ENCODE measurements around the gene PARP1. TPM values are rescaled to one million over a fixed set of nuclear protein-coding genes. Genes with fewer than 3 reads are reported as not detected.

PARP1 gene
- polyA plus RNA-seq, 4 donors, result 122 to 133 (median 127) TPM

DNA sequence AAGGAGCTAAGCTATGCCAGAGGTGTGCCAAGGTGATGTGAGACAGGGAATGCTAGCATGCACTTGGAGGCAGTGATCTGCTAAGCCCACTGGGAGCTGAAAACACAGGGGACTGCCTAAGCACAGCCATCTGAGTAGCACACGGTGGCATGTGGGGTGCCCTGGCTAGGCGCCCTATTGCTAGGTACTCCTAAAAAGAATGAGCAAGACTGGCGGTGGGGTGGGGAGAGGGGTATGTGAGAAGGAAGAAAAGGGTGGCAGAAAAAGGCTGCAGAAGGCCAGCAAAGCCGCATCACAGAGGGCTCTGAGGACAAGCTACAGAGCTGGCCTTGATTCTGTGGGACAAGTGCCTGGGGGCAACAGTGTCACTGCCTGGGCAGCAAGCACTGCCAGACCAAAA lies 23.9 kb downstream of the PARP1 start:
- DNase-seq (ENCODE audit: low read depth in 4 of 4, low spot score in 2 of 4), result no peak

DNA sequence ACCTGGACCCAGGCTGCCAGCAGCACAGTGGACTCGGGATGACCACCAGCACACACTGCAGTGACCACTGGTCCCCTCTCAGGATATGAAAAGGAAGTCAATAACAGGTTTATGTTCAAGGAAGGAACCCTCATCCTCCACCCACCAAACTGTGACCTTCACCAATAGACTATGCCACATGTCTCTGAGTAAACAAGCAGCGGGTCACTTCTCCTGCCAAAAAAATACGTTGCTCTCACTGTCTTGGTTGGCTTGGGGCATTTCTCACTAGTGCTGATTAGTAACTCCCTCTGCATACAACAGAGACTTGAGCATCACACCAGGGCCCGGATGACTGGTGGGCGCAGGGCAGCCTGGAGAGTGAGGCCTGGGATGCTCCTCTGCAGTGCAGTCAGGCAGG lies 25.9 kb downstream of the PARP1 start:
- no peak for DNase-seq (ENCODE audit: low read depth in 4 of 4, low spot score in 2 of 4)

DNA sequence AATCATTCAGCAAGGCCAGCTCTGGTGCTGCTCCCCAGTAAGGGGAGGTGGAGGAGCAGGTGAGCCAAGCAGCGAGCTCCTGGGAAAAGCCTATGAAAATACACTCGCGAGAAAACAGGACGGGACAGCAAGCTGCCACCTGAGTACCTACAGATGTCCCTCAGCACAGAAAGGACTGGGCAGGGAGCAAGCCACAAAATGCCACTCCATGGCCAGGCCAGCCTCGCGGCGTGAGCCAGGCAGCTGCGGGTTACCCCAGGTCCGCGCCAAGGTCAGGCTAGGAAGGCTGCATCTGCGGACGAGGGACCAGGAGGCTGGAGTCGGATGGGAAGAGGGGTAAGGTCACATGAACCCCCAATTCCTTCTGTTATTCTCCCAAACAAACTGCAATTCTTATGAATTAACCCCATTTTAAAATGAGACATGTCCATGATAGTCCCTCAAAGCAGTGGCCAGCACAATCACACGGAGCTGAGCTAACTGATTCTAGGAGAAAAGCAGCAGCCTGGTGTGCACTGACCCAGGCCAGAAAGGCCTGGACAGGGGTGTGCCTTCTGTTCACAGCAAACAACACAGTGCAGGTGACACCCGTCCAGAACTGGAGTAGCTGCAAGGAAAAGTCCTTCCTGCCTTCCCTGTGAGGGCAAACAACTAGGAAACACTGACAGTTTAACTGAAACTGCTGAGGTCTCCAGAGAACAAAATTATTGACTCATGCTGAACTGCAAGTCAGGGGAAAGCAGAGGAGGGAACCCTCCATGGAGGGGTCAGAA lies 26.5 kb downstream of the PARP1 start:
- no peak for DNase-seq (ENCODE audit: low read depth in 4 of 4, low spot score in 2 of 4)

DNA sequence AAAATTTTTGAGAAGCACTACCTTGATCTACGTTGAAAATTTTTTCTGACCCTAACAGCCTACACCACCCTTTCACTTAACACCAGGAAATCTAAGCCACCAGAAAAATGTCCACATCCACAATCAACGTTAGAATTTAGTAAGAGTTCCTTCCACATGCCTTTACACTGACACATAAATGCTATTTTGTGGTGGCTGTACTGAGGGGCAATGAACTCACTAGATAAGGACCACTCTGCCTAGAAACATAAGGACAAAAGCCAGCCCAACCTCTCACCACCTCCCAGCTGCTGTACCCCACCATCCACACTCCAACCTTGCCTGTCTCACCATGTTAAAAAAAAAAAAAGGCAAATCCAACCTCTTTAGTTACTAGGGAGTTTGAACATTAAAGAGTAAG lies 29.8 kb downstream of the PARP1 start:
- no peak for DNase-seq (ENCODE audit: low read depth in 4 of 4, low spot score in 2 of 4)

DNA sequence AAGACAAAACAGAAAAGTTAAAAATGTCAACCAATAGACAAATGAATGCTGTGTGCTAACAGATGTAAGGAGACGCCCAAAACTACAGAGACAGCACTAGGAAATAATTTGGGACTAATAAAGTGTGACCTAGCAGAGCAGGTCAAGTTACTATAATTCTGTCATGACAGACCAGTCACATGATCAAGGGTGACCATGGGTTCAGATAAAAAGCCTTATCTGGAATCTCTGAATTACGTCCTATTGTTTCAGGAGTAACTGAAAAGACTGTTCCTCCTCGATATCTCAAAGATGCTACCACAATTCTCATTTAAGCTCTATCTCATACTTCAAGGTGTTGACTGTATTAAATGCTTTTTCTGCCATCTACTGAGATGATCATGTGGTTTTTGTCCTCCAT lies 31.6 kb downstream of the PARP1 start:
- no peak for DNase-seq (ENCODE audit: low read depth in 4 of 4, low spot score in 2 of 4)

DNA sequence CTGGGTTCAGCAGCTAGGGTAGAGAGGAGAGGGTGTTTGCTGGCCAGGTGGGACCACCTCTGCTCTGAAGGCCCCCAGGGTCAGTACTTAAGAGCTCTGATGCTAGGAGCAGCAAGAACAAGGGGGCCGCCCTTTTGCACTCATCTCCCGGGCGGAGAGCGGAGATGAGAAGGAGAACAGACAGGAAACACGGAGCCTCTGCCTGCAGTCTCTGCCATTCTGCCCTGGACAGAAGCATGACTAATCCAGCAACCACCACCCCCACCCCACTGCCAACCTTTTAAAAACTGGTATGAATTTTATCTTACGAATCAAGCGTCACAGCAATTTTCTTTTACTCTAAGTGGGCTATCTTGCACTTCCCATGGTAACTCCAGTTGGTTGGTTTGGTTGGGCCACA lies 34.5 kb downstream of the PARP1 start:
- DNase-seq (ENCODE audit: low read depth in 4 of 4, low spot score in 2 of 4), result no peak

DNA sequence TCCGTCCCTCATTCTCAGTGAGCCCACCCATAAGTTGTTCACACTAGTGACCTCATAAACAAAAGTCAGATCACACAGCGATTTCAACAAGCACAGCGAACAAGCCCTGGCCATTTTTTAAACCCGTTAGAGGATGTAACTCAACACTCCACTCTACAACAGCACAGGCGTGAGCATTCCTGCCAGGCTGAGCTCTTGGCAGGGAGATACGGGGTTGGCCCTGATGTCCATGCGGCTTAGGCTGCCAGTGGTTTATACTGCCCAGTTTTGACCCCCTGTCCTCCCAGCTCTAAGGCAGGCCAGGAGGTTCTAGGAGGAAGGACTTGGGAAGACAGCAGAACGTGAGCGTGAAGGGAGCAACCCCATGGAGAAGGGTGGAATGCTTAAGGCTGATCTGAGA lies 35.0 kb downstream of the PARP1 start:
- DNase-seq (ENCODE audit: low read depth in 4 of 4, low spot score in 2 of 4), result no peak

DNA sequence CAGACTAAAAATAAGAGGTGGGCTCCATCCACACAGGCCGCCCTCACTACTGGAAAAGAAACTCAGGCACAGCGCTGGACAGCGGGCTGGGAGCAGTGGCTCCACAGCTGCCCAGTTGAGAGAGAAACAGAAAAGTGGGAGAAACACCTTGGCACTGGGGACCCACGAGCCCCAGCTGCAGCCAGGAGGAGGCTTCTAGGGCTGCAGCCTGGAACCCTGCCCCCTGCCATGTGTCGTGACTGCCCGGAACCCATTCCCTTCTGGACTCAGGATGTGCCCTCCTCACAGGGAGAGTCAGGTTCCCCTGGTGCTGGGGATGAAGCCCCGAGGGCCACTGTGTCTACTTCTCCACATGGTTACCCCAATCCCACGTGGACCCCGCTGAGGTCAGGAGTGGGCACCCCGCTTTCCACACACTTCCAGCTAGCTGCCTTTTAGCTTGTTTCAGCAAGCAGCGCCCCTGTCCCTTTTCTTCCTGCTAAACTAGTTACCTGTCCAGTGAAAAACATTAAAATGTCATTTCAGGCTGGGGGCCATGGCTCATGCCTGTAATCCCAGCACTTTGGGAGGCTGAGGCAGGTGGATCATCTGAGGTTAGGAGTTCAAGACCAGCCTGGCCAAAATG lies 35.9 kb downstream of the PARP1 start:
- no peak for DNase-seq (ENCODE audit: low read depth in 4 of 4, low spot score in 2 of 4)

DNA sequence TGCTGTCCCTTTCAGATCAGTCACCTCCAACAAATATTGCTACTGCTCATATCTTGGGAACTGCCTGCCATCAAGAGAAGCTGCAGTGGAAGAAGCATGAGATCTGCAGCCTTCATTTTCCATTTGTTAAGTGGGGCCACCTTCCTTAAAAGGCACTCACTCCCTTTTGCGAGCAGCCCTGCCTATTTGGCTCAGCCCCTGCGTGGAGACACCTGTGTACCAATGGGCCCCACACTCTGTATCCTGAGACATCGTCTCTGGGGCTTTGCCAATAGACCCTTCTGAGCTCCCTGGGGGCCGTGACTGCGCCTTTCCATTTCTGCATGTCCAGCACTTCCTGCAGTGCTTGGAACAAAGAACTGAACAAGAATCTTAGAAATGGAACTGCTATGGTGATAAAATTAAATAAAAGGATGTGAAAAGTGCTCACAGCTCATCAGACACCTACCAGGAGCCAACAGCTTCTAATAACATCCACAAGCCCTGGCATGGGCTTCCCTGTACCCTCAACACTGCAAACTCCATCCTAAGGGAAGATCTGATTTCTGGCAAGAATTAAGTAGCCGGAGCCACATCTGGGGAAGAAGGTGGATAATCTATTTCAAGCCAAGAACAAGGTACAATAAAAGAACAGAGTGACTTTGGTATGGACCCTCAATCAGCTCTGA lies 36.7 kb downstream of the PARP1 start:
- DNase-seq (ENCODE audit: low read depth in 4 of 4, low spot score in 2 of 4), result no peak

DNA sequence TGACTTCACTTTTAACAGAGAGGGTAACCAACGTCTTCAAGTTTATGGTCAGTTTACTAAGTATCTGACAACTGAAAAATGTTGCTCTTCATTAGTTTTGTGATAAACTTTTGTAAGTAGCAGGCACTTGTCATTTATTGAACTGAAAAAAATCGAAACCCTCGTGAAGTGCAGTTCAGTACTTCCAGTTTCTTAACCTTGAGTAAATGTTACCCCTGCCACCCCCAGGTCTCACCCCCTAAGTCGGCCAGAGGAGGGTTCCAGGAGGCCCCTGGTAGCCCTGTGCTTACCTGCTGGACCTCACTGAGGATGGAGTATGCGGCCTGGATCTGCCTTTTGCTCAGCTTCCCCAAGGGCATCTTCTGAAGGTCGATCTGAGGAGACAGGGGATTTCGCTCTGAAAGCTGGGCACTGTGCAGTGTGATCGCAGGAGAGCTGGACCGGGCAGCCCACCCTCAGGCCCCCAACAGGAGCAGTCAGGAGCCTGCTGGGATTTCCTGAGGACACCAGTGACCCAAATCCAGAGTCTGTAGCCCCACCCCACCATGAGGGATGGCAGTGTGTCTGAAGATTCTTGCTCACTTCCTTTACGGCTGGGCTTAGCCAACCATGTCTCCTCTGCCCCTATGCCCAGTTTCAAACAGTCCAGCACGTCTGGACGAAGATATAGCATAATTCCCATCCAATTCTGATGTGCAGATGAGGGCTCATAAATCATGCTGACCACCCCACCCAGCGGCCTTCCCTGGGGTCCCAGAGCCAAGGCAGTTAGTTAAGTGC lies 37.6 kb downstream of the PARP1 start:
- no peak for DNase-seq (ENCODE audit: low read depth in 4 of 4, low spot score in 2 of 4)

DNA sequence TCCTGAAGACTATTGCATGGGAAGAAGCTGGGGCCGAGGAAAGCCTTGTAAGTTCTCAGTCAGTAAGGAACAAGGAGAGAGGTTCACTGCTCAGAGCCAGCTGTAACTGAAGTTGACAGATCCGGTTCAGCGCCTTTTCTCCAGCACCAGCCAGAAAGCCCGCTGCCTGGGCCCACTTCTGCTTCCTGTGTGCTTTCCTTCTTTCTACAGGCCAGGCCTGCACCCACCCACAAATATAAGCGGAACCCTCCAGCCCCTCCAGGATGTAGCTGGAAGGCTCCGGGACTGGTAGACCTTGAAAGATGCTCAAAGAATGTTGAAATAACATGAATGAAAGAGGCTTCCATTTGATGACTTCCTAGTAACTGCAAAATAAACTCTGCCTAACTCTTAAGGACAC lies 38.8 kb downstream of the PARP1 start:
- no peak for DNase-seq (ENCODE audit: low read depth in 4 of 4, low spot score in 2 of 4)

DNA sequence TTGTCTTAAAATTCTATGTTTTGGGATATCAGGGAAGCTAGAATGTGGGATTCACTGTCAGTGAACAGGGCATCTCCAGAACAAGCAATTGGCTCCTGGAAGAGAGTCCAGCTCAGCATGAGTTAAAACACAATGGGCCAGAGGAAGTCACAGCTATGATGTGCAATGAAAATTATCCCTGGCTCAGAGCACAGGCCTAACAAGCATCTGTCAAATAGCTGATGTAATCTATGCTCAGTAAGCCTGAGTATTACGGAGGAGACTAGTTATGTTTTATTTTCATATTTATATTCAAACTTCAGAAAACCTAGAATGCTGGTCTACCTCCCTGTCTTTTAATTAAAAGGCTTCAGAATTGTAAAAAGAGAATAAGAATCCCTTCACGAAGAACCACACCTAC lies 41.6 kb downstream of the PARP1 start:
- DNase-seq (ENCODE audit: low read depth in 4 of 4, low spot score in 2 of 4), result no peak

DNA sequence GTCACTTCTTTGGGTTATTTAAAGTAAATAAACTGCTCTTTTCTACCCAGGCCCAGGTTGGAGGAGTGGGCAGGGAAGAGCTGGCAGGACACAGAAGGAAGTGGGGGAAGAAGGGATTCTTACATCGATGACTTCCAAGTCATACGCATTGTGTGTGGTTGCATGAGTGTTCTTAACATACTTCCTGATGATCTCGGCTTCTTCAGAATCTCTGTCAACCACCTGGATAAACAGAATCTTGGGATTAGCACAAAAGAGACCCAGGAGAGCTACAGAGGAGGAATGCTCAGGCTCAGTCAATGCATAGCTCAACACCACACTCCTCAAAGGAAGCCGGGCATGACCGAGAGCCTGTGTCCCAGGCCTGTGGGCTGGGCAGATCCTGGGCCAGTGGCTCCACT lies 42.1 kb downstream of the PARP1 start:
- DNase-seq (ENCODE audit: low read depth in 4 of 4, low spot score in 2 of 4), result no peak

DNA sequence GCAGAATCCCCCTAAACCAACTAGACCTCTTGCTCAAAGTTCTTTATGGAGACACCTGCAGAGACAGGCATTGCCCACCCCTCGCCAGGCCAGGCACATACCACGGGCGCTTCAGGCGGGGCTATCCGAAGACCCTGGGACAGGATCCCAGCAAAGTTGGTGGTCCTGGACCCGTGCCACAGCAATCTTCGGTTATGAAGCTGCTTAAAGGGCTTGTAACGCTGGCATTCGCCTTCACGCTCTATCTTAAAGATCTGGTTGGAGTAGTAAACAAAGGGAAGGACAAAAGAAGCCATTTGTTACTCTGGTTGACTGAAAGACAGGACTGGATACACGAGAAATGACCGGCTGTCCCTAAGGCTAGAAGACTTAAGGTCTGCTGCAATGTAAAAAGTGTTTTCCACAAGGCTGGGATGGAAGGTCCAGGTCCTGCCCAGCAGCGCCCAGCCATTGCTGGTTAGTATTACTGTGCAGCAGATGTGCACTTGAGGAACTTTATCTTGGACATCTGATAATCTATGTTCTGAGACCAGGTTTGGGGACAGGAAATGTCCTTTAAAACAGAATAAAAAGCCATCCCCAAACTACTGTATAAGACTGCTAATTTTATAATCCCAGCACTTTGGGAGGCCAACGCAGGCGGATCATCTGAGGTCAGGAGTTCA lies 42.9 kb downstream of the PARP1 start:
- DNase-seq (ENCODE audit: low read depth in 4 of 4, low spot score in 2 of 4), result no peak

DNA sequence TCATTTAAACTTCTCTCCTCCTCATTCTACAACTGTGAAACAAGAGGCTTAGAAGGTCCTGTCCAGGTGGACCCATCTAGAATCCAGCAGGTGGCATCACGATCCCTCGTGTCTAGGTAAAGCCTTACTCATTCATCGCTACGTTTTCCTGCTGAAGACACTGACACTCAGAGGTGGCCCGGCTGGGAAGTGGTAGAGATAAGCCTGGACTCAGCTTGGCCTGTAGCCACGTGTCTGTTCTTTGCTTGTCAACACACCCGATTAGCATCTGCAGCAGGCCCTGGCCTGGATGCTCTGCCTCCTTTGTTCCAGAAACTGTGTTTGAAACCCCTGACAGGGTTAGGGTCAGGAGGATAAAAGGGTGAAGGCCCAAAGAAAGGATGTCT lies 43.4 kb downstream of the PARP1 start:
- DNase-seq (ENCODE audit: low read depth in 4 of 4, low spot score in 2 of 4), result no peak

DNA sequence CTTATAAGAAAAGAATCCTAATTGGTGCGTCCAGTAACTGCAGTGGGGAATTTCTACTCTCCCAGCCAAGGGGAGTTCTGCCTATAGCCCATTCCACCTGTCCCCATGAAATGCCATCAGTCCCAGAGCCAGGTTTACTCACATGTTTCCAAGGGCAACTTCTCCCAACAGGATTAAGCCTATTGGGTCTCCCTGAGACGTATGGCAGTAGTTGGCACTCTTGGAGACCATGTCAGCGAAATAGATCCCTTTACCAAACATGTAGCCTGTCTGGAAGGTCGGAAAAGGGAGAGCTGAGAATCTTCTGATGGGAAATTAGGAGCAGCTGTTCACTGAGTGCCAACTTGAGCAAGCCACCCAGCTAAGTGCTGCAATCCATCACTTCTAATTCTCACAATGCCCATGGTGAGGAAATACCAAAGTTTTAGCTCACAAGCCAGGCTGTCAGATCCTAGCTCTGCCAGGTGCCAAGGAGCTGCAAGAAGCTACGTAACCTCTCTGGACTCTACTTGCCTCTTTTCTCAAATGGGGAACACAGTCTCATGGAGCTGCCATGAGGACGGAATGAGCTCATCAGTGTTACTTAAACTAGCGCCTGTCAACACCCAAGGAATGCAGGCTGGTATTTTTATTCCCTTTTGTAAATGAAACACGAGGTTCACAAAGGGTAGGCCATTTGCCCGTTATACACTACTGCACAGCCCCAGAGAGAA lies 43.9 kb downstream of the PARP1 start:
- DNase-seq (ENCODE audit: low read depth in 4 of 4, low spot score in 2 of 4), result no peak

DNA sequence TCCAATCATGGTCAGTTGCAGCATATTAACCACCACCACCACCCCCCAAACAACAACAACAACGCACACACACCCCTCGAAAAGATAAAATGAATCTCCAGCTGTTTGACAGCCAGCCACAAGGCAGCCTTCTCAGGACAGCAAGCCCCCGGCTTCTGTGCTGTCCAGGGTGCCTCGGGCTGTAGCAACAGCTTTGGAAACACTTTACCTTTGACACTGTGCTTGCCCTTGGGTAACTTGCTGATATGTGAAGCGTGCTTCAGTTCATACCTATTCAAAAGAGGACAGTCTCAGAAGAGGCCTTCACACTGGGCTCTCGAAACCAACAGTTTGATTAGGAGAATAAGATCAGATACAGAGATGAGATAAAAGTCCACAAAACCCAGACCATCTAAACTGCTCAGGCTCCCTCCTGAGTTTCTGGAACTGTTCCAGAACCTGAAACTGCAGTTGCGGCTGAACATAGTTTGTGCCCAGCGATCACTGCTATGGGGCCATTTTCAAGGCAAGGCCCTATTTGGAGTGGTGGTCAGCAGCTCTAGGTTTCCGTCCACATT lies 44.9 kb downstream of the PARP1 start:
- DNase-seq (ENCODE audit: low read depth in 4 of 4, low spot score in 2 of 4), result no peak

DNA sequence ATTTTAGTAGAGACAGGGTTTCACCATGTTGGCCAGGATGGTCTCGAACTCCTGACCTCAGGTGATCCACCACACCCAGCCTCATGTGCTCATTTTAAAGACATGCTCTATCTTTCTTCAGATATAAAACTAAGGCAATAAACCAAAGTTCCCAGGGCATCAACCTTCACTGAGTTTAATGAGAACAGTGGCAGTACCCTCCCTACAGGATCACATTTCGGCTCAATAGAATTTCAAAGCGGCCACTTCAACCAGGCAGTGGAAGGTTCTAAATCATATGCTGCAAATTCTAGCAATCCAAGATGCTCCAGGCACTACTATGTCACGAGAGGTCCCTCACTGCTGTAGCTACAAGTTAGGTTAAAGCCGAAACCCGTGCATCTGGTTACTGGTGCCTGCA lies 45.5 kb downstream of the PARP1 start:
- no peak for DNase-seq (ENCODE audit: low read depth in 4 of 4, low spot score in 2 of 4)

DNA sequence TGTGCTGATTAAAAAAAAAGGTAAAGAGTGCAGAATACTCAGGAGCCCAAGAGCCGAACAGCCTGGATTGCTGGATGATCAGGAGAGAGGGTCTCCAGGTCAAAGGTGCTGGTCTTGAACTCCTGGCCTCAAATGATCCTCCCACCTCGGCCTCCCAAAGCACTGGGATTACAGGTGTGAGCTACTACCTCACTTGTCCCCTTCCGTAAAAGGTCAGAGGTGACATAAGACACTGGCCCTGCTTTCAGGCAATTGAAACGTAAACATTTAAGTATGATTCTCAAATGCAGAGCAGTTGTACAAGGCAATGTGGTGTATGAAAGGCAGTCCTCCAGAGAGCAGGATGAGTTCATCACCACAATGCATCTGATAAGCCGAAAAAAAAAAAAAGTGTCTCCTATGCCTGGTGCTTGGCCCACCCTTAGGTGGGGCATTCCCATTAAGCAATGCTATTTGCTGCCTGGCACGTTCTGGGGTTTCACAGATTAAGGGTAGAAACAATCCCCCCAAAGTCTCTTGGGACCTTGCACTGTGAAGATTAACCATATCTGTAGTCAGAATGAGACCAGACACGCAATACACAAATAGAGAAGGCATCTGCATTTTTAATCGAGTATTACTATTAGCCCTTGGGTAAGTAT lies 47.7 kb downstream of the PARP1 start:
- no peak for DNase-seq (ENCODE audit: low read depth in 4 of 4, low spot score in 2 of 4)
